HS-27A (cell line): ENCODE data around the gene CIITA.
"Not testable (repeated sequence)": the region's sequence is repeated elsewhere in the genome, so short reads cannot be mapped to it uniquely, and the experiment has no call there.

Experiments used
- DNase-seq: peaks from one replicate; pipeline ENCODE4 v3.0.0-alpha.2; 2012; ENCODE audit warnings: low read depth, missing footprints

Gene CIITA

GRCh38 chr16:10950393-10950792 is 73.4 kb downstream of the CIITA start:
- DNase-seq = no peak

GRCh38 chr16:10951026-10951425 is 74.0 kb downstream of the CIITA start:
- no peak for DNase-seq

GRCh38 chr16:10954903-10955302 is 77.9 kb downstream of the CIITA start:
- DNase-seq = no peak

- DNase-seq = no peak
These were observed 80.9 kb downstream of the CIITA start for GRCh38 chr16:10957771-10958482.

GRCh38 chr16:10959161-10959560 is 82.2 kb downstream of the CIITA start:
- DNase-seq = no peak

- DNase-seq = no peak
These were observed 84.2 kb downstream of the CIITA start for GRCh38 chr16:10961231-10961630.

GRCh38 chr16:10964039-10964890 is 87.3 kb downstream of the CIITA start:
- DNase-seq = no peak

GRCh38 chr16:10964891-10965326 is 87.9 kb downstream of the CIITA start:
- DNase-seq = no peak

GRCh38 chr16:10965440-10966061 is 88.5 kb downstream of the CIITA start:
- DNase-seq = no peak

- DNase-seq = no peak
These were observed 89.1 kb downstream of the CIITA start for GRCh38 chr16:10966129-10966528.

GRCh38 chr16:10966559-10966958 is 89.6 kb downstream of the CIITA start:
- DNase-seq = not testable (repeated sequence)

- DNase-seq = no peak
These were observed 91.0 kb downstream of the CIITA start for GRCh38 chr16:10967986-10968385.

- DNase-seq = no peak
These were observed 91.5 kb downstream of the CIITA start for GRCh38 chr16:10968498-10968897.

- no peak for DNase-seq
These were observed 92.6 kb downstream of the CIITA start for GRCh38 chr16:10969615-10970014.

- no peak for DNase-seq
These were observed 93.1 kb downstream of the CIITA start for GRCh38 chr16:10970065-10970464.

- no peak for DNase-seq
These were observed 94.6 kb downstream of the CIITA start for GRCh38 chr16:10971560-10971961.

- DNase-seq = no peak
These were observed 95.3 kb downstream of the CIITA start for GRCh38 chr16:10972108-10972818.

- no peak for DNase-seq
These were observed 95.9 kb downstream of the CIITA start for GRCh38 chr16:10972819-10973464.

- no peak for DNase-seq
These were observed 99.6 kb downstream of the CIITA start for GRCh38 chr16:10976634-10977033.

GRCh38 chr16:10978124-10978523 is 101.1 kb downstream of the CIITA start:
- no peak for DNase-seq

GRCh38 chr16:10978871-10979446 is 102.0 kb downstream of the CIITA start:
- no peak for DNase-seq
